Fibroblast of lung (primary cell): ENCODE results near the gene CCDC197. TPM values are rescaled to one million over a fixed set of nuclear protein-coding genes. Genes with fewer than 3 reads are reported as not detected.

Source experiments
- DNase-seq, 2 donors: peaks; one replicate each; pipeline versions ENCODE4 v3.0.0 to v3.0.0-alpha.2; 2010; ENCODE audit warnings: low read depth in 2 of 2
- H2AFZ ChIP-seq: 2 replicates; pipeline ENCODE4 v1.5.1; 2012; ENCODE audit warnings: low read length, control low read depth, inconsistent platforms
- H3K27ac ChIP-seq: 2 replicates; pipeline ENCODE4 v1.5.1; 2011; ENCODE audit warnings: low read length, control low read depth; ENCODE audit not compliant: insufficient read depth
- H3K27me3 ChIP-seq: 2 replicates; pipeline ENCODE4 v1.5.1; 2011; ENCODE audit warnings: mild to moderate bottlenecking, low read length; ENCODE audit not compliant: control insufficient read depth, insufficient read depth
- H3K36me3 ChIP-seq: 2 replicates; pipeline ENCODE4 v1.5.1; 2011; ENCODE audit warnings: low read length; ENCODE audit not compliant: control insufficient read depth, insufficient read depth
- H3K4me1 ChIP-seq: 2 replicates; pipeline ENCODE4 v1.5.1; 2011; ENCODE audit warnings: low read length; ENCODE audit not compliant: control insufficient read depth, insufficient read depth; ENCODE audit errors: extremely low read depth
- H3K4me2 ChIP-seq: 2 replicates; pipeline ENCODE4 v1.5.1; 2011; ENCODE audit warnings: low read length, control low read depth; ENCODE audit not compliant: insufficient read depth; ENCODE audit errors: extremely low read depth
- H3K4me3 ChIP-seq, 4 experiments: fragments of 200-600 bp in 1 of 4; sonication (generic) in 1 of 4; replicated peaks in 1 of 4; 2 replicates each; pipeline ENCODE4 v1.5.1; 2011 to 2016; ENCODE audit warnings: low read length in 4 of 4, low read depth in 3 of 4, mild to moderate bottlenecking in 3 of 4, control low read depth in 2 of 4, inconsistent platforms in 1 of 4, mixed read lengths in 1 of 4; ENCODE audit not compliant: insufficient read depth in 1 of 4; ENCODE audit errors: control extremely low read depth in 1 of 4
- H3K79me2 ChIP-seq: 2 replicates; pipeline ENCODE4 v1.5.1; 2012; ENCODE audit warnings: mild to moderate bottlenecking, low read length, inconsistent platforms; ENCODE audit not compliant: control insufficient read depth, insufficient read depth
- H3K9ac ChIP-seq: 2 replicates; pipeline ENCODE4 v1.5.1; 2011; ENCODE audit warnings: mild to moderate bottlenecking, low read length, control low read depth; ENCODE audit not compliant: insufficient read depth
- H3K9me3 ChIP-seq: 2 replicates; pipeline ENCODE4 v1.5.1; 2012; ENCODE audit warnings: low read depth, low read length; ENCODE audit not compliant: control insufficient read depth, insufficient read depth
- H4K20me1 ChIP-seq: 2 replicates; pipeline ENCODE4 v1.5.1; 2011; ENCODE audit warnings: low read length; ENCODE audit not compliant: control insufficient read depth, insufficient read depth; ENCODE audit errors: extremely low read depth
- EZH2 ChIP-seq: IDR thresholded peaks from 2 replicates; pipeline ENCODE4 v1.5.1; 2012; ENCODE audit warnings: low read length, control low read depth, mild to moderate bottlenecking; ENCODE audit errors: missing control alignments
- polyA plus RNA-seq, 2 donors: library from polyadenylated mRNA; depleted of rRNA in 1 of 2; stranded (reverse) in 1 of 2; unstranded in 1 of 2; fragments of >200 nt; gene quantifications; 2 replicates each; pipeline ENCODE4 v1.2.1, GENCODE V29; 2011 to 2012; ENCODE audit warnings: missing spikeins in 1 of 2
- total RNA-seq: library from RNA; depleted of rRNA; stranded (reverse); fragments of >200 nt; gene quantifications from 2 replicates; pipeline ENCODE4 v1.2.1, GENCODE V29; 2014
- TF ChIP-seq, protein P1 (sequence below), 2 donors: IDR thresholded peaks in 1 of 2; conservative IDR thresholded peaks in 1 of 2; 1 replicate in 1 of 2; 2 replicates in 1 of 2; pipeline ENCODE4 v1.5.1; 2011 to 2012; ENCODE audit warnings: low read length in 2 of 2, control low read depth in 1 of 2, inconsistent platforms in 1 of 2, low read depth in 1 of 2, mild to moderate bottlenecking in 1 of 2

Gene CCDC197
- total and polyA plus RNA-seq, 2 donors (not counting 1 experiment from before 2014, with no cell fraction given): not detected

DNA sequence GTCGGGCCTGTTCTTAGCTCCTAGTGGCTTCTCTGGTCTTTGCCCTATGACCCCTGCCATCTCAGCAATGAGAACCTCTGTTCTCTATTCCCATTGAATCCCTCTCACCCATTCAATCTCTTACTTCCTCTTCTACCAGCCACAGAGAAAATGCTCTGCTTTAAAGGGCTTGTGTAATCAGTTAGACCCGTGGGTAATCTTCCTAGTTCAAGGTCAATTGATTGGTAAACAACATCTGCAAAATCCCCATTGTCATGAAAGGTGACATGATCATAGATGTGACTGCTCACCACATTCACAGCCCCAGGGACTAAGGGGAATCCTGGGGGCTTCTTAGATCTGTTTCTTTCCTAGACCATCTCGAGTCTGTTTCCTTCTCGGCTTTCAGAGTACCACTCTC lies 7.2 kb upstream of the CCDC197 start:
- H3K36me3 ChIP-seq: no peaks in the 10 kb centered on the region
- H3K4me2 ChIP-seq: no peak overlapping the region
- no peak overlapping the region for H3K9ac ChIP-seq
- no peak for TF ChIP-seq EZH2
- TF ChIP-seq, protein P1, sequence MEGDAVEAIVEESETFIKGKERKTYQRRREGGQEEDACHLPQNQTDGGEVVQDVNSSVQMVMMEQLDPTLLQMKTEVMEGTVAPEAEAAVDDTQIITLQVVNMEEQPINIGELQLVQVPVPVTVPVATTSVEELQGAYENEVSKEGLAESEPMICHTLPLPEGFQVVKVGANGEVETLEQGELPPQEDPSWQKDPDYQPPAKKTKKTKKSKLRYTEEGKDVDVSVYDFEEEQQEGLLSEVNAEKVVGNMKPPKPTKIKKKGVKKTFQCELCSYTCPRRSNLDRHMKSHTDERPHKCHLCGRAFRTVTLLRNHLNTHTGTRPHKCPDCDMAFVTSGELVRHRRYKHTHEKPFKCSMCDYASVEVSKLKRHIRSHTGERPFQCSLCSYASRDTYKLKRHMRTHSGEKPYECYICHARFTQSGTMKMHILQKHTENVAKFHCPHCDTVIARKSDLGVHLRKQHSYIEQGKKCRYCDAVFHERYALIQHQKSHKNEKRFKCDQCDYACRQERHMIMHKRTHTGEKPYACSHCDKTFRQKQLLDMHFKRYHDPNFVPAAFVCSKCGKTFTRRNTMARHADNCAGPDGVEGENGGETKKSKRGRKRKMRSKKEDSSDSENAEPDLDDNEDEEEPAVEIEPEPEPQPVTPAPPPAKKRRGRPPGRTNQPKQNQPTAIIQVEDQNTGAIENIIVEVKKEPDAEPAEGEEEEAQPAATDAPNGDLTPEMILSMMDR (conservative IDR thresholded peaks at IDR 0.05 in 1 of 2, IDR thresholded peaks at IDR 0.05 in 1 of 2; ENCODE audit: low read depth in 1 of 2, low read length in 2 of 2): no peak
- H3K4me3 ChIP-seq: no peak overlapping the region
- no peaks in the 10 kb centered on the region for H3K79me2 ChIP-seq
- no peak overlapping the region for H3K27ac ChIP-seq
- no peak overlapping the region for H2AFZ ChIP-seq
- no peak for DNase-seq
- H3K27me3 ChIP-seq: peaks cover 2% of the 10 kb centered on the region
- no peaks in the 10 kb centered on the region for H4K20me1 ChIP-seq
- H3K4me1 ChIP-seq: peaks cover 2% of the 10 kb centered on the region
- H3K9me3 ChIP-seq: no peaks in the 10 kb centered on the region

GRCh38 chr14:93991212-93991611 lies 5.9 kb upstream of the CCDC197 start:
- H3K9me3 ChIP-seq: no peaks in the 10 kb centered on the region
- H3K9ac ChIP-seq: no peak overlapping the region
- H3K4me3 ChIP-seq: no peak overlapping the region
- H2AFZ ChIP-seq: no peak overlapping the region
- peaks cover 4% of the 10 kb centered on the region for H3K27me3 ChIP-seq
- no peaks in the 10 kb centered on the region for H4K20me1 ChIP-seq
- TF ChIP-seq, protein P1 (conservative IDR thresholded peaks at IDR 0.05 in 1 of 2, IDR thresholded peaks at IDR 0.05 in 1 of 2; ENCODE audit: low read depth in 1 of 2, low read length in 2 of 2): no peak
- TF ChIP-seq EZH2: no peak
- H3K36me3 ChIP-seq: no peaks in the 10 kb centered on the region
- no peak overlapping the region for H3K27ac ChIP-seq
- H3K4me2 ChIP-seq: no peak overlapping the region
- no peak for DNase-seq
- no peaks in the 10 kb centered on the region for H3K79me2 ChIP-seq
- H3K4me1 ChIP-seq: no peaks in the 10 kb centered on the region

DNA sequence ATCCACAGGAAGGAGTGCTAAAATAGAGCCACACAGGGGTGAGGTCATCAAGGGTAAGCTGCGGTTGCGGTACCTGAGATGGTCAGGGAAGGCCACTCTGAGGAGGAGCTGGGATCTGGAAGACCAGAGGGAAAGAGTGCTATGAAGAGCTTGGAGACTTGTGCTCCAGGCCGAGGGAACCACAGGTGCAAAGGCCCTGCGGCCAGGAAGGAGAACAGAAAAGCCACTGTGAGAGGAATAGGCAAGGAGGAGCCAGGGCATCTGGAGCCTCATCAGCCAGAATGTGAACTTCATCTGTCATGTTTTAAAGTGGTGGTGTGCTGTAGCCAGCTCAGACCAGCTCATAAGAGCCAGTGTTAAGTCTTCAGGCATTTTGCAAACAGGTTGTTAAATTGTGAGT lies 5.5 kb upstream of the CCDC197 start:
- H3K9ac ChIP-seq: no peak overlapping the region
- DNase-seq: no peak
- no peak overlapping the region for H2AFZ ChIP-seq
- H4K20me1 ChIP-seq: no peaks in the 10 kb centered on the region
- no peaks in the 10 kb centered on the region for H3K9me3 ChIP-seq
- no peaks in the 10 kb centered on the region for H3K4me1 ChIP-seq
- peaks cover 4% of the 10 kb centered on the region for H3K27me3 ChIP-seq
- no peak overlapping the region for H3K4me3 ChIP-seq
- H3K4me2 ChIP-seq: no peak overlapping the region
- TF ChIP-seq EZH2: no peak
- TF ChIP-seq, protein P1 (conservative IDR thresholded peaks at IDR 0.05 in 1 of 2, IDR thresholded peaks at IDR 0.05 in 1 of 2; ENCODE audit: low read depth in 1 of 2, low read length in 2 of 2): no peak
- H3K27ac ChIP-seq: no peak overlapping the region
- no peaks in the 10 kb centered on the region for H3K79me2 ChIP-seq
- H3K36me3 ChIP-seq: no peaks in the 10 kb centered on the region
